ENCODE results near the gene ATP10D.

GRCh38 chr4:47617607-47618006 is 132.5 kb downstream of the ATP10D start:
- TF ChIP-seq EZH2 (IDR thresholded peaks at IDR 0.05; ENCODE audit: borderline replicate concordance, insufficient read depth, low read depth, low read length, poor library complexity, severe bottlenecking) (no peak), CTCF (IDR thresholded peaks at IDR 0.05) (no peak)
